Measurements from ENCODE around the gene WDHD1.
"Not testable (repeated sequence)": the region's sequence is repeated elsewhere in the genome, so short reads cannot be mapped to it uniquely, and the experiment has no call there.

The WDHD1 gene

DNA sequence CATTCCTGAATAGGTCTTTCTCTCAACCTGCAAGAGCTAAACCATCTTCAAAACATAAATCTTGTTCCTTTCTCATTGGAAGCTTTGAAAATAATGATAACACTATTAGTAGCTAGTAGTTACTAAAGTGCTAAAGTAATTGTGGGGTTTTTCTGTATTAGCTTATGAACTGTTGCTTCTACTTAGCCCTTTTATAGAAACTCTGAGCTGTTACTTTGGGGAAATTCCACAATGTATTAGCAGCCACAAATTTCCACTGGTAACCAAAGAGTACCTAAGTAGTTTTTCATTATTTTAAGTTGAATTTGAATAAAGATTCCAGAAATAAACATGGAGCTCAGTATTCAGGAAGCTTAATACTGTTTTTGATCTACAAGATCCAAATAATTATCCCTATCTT is 18.2 kb upstream of the WDHD1 start:
- no peak for DNase-seq

DNA sequence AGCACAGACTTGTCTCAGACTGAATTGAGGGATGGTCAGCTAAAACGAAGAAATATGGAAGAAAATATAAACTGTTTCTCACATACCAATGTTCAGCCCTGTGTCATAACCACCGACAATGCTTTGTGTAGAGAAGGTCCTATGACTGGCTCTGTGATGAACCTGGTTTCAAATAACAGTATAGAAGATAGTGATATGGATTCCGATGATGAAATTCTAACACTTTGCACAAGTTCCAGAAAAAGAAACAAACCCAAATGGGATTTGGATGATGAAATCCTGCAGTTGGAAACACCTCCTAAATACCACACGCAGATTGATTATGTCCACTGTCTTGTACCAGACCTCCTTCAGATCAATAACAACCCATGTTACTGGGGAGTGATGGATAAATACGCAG is 16.6 kb upstream of the WDHD1 start:
- no peak for DNase-seq

DNA sequence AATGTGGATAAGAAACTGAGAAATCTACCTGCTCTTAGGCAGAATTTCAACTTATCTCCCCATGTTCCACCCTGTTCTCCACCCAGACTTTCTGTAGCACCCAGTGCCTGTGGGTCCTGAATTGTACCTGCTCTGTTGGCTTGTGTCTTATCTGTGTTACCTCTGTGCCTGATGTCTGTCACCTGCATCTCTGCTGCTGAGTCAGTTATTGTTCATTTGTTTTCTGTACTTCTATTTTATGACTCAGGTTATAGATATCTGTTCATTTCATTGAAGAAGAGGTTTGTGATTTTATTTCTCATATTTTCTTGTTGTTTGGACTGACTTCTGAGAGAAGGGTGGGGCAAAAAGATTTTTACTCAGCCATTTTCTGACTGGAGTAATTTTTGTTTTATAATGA is 11.8 kb upstream of the WDHD1 start:
- no peak for DNase-seq

DNA sequence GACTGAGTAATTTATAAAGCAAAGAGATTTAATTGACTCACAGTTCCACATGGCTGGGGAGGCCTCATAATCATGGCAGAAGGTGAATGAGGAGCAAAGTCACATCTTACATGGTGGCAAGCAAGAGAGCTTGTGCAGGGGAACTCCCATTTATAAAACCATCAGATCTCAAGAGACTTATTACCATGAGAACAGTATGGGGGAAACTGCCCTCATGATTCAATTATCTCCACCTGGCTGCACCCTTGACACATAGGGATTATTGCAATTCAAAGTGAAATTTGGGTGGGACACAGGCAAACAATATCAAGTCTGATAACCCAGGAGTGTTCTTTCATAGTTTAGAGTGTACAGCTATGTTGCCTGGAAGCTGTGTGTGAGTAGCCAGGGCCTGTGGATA is 11.1 kb upstream of the WDHD1 start:
- DNase-seq = not testable (repeated sequence)

DNA sequence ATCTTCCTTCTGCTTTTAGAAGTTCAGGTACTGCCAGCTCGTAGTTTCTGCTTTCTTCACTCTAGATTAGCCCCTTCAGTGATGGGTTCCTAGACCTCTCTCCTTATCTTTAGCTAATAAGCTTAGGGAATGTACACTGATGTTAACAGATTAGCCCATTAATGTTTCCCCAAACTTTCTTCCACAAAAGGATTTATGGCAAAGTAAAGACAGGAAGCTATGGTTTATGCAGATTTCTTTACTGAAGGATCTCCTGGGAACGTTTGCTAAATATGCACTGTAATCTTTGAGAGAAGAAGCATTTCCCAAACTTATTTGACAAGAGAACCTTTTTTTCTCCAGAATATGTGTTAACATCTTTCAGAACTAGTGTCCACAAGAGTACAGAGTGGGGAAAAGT is 4.3 kb upstream of the WDHD1 start:
- DNase-seq = no peak

DNA sequence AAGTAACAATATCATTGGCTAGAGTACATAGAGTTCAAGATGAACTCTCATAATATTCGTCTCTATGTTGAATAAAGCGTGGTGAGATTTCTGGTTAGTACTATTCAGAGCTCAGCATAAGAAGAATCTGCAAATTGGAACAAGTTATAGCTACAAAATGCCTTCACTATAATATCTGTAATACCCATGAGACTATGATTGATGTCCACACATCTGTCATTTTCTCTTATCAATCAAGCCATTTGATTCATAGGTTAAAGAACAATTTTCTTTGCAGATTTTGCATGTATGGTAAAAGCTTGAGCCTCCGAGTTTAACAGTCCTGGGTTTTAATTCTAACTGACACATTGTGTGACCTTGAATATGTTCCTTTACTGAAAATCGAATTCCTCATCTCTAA is 1.6 kb upstream of the WDHD1 start:
- DNase-seq = no peak

DNA sequence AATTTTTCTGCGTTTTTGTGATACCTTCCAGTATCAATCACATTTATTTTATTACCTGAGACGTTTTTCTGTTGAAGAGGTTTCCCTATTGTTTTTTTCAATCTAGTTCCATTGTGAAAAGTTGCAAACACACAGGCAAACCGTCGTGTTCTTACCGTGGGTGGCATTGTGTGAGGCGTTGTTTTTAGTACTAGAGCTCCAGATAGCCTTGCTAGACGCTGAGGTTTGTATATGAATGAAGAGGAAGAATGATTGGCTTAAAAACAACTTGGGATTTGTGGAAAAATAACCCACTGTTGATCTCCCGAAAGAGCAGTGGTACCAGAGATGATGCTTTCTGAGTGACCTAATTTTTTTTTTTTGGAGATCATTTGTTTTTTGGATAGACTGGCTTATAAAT is 1.2 kb upstream of the WDHD1 start:
- no peak for DNase-seq

DNA sequence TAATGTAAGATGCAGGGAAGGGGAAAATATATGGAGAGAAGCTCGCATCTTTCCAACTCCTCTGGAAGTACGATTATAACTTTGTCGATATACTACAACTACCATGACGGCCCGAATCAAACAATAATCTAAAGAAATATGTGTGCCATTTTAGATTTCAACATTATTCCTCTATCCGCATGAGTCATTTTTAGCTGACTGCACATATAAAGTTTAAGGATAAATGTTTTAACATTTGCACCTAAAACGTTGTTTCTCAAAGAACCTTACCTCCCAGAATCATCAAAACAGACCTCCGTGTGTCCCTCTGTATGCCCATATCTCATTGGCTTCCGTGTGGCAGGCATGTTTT is 482 bp downstream of the WDHD1 start:
- no peak for DNase-seq

DNA sequence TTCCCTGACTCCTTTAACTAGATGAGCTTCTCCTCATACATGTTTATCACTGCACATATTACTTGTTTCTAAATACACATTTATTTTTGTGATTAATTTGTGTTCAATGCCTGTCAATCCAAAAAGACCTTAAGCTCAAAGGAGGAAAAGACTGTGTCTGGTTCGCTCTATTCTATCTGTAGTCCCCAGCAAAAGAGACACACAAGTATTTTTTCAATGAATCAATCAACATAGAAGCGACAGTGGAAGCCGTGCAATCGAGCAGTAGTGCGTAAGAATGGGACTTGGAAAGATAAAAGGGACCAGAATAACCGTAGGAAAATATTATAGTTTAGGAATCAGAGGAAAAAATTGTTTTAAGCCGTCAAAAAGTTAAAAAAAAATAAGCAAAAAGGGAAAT is 951 bp downstream of the WDHD1 start:
- DNase-seq = no peak

DNA sequence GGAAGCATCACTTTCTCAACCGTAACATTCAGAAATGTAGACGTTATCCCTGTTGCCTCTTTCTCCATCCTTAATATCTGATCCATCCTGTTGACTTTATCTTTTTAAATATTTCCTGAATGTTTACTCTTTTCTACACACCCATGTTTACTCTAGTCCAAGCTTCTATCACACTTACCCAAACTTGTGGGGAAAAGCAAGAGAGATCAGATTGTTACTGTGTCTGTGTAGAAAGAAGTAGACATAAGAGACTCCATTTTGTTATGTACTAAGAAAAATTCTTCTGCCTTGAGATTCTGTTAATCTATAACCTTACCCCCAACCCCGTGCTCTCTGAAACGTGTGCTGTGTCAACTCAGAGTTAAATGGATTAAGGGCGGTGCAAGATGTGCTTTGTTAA is 2.5 kb downstream of the WDHD1 start:
- not testable (repeated sequence) for DNase-seq

DNA sequence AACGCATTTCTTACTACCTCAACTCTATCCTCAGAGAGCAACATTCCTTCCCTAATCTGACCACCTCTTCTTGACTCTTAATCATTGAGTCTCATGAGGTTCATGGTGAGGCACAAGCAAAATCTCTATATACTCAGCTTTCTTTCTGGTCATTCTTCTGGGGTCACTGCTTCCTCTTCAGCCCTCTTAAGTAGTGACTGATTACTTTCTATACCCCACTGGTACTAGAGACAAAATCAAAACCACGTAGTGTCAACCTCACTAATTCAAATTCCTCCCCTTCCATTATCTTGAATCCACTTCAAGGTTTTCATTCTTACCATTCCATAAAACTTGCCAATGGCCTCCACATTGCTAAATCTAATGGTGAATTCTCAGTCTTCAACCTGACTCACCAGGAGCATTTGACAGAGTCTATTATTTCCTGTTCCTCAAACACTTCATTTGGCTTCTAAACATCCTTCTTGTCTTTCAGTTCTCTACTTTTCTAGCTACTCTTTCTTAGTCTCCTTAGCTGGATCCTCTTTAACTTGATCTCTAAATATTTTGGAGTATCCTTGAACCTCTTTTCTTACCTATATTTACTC is 6.8 kb downstream of the WDHD1 start:
- DNase-seq = no peak

DNA sequence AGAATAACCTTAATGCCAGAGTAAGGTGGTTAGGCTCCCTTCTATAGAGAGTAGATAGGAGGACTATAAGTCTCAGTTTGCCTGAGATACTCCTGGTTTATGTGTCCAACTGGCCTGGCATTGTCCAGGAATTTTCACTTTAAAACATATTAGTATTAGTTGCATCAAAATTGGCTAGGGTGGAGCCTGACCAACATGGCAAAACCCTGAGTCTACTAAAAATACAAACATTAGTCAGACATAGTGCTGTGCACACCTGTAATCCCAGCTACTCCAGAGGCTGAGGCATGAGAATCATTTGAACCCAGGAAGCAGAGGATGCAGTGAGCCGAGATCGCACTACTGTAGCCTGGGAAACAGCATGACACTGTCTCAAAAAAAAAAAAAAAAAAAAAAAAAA is 11.9 kb downstream of the WDHD1 start:
- DNase-seq = no peak

DNA sequence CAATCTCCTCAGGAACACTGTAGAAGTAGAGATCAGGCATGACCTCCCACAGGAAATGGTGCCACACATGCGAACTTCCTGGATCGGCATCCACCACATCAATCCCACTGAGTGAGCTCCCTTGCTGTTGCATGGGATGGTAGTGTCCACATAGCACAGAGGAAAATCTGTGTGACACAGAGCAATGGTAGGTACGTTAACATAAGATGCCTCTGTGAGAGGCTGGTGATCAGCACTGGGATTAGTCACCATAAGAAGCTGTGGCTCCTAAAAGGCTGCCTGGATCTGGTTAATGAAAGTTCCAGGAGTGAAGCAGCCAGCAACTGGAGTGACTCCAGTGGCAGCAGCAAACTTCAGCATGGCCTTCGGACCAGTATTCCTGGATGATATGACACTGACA is 21.8 kb downstream of the WDHD1 start:
- no peak for DNase-seq

DNA sequence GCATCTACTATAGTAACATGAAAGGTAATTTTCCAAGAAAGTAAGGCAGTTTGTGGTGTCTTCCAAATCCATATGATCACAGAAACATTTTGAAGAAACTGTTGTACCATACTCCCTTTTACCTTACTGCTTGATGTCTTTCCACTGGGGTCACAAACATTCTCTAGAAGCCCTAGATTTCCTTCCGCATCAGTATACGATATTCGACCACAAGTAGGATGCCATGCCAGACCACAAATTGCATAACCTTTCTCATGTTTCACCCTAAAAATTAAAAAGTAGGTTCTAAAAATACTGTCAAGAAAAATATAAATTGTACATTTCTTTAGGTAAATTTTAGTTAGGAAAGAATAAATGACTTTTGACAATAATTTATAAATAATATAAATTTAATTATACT is 26.5 kb downstream of the WDHD1 start:
- DNase-seq = no peak

DNA sequence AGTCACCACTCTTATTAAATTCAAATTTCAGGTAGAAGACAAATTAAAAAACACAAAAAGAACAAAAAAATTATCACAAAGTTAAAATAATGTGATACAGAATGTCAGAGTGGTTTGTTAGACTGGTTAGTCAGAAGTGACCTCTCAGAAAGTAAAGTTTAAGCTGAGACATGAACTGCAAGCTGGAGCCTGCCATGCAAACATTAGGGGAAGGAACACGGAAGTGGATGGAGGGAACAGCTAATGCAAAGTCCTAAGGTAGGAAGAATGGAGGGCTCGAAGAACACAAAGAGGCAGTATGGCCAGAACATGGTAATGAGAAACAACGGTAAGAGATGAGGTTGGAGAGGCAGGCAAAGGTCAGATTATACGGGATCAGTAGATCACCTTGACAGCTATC is 41.7 kb downstream of the WDHD1 start:
- DNase-seq = no peak

DNA sequence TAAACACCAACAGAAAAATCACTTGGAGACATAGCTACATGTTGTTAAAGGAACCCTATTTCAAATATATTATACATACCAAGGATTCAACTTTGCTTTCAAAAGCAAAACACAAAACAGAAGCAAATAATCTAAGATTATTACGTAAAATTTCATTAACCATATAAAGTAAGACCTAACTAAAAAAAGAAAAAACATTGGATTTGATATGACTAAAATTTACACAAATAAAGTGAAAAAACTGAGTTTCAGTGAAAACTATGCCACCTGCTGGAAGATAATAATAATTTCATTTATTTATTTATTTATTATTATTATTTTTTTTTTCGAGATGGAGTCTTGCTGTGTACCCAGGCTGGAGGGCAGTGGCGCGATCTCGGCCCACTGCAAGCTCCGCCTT is 45.2 kb downstream of the WDHD1 start:
- DNase-seq = no peak

DNA sequence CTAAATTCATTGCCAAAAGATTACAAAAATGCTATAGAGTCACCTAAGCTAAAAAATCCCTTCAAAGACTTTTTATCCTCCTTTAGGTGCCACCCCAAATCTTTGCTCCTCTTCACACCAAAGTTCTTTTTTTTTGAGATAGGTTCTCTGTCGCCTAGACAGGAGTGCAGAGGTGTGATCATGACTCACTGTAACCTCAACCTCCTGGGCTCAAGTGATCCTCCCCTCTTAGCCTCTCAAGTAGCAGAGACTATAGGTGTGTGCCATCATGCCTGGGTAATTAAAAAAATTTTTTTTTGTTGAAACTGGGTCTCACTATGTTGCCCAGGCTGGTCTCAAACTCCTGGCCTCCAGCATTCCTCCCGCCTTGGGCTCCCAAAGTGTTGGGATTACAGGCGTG is 47.9 kb downstream of the WDHD1 start:
- no peak for DNase-seq

DNA sequence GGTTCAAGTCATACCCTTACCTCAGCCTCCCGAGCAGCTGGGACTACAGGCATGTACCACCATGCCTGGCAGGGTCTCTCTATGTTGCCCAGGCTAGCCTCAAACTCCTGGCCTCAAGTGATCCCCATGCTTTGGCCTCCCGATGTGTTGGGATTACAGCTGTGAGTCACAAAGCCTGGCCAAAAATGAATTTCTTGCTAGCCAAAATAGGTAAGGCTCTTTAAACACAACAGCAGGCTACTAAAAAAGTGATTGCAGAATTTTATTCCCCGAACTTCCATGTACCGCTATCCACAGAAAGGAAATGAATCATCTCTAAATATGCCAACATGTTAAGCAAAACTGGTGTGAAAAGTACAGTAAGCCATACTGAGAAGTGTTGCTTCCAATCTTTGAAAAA is 50.6 kb downstream of the WDHD1 start:
- DNase-seq = no peak

DNA sequence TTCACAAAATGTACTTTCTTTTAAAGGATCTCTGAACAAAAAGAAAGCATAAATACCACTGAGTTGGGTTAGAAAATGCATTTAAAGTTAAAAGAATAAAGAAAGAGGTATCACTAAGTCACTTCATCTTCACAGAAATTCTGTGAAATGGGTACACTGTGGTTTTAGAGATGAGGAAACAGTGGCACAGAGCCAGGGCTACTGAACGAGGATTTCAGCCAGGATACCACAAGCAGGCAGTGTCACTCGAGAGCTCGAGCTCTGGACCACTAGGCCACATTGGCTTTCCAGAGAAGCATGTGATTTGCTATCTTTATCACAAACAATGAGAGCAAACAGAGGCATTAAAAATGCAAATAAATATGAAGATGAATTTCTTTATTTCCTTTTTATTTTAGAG is 51.0 kb downstream of the WDHD1 start:
- DNase-seq = no peak

DNA sequence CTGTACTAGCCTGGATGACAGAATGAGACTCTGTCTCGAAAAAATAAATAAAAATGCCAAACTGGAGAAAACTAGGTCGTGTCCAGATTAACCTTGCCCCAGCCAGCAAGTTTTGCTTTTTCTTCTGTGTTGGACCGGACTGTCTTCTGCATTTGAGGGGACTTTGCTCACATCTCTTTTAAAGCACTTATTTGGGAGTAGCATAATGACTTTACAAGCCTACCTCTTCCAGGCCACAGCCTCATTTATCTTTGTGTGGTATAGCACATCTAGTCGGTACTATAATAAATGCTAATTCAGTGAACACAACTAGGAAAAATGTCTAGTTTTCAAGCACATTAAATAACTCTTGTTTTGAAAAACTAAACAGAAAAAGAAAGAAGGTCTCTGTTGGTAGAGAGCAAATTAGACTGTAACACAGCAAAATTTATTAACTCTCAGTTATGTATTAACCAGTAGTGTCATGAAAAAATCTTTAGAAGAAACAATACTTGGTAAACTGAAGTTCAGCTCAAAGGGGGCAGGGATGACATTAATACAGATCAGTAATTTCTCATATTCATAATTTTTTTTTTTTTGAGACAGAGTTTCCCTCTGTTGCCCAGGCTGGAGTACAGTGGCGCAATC is 52.0 kb downstream of the WDHD1 start:
- no peak for DNase-seq

DNA sequence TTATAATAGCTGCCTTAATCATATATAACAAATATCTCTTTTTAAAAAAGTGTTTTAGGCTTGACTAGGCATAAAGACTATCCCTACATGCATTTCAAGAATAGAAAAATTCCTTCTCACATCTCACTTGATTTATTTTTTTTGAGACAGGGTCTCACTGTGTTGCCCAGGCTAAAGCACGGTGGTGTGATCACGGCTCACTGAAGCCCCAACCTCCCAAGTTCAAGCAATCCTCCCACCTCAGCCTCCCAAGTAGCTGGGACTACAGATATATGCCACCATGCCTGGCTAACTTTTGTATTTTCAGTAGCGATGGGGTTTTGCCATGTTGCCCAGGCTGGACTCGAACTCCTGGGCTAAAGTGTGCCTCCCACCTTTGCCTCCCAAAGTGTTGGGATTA is 59.4 kb downstream of the WDHD1 start:
- no peak for DNase-seq

DNA sequence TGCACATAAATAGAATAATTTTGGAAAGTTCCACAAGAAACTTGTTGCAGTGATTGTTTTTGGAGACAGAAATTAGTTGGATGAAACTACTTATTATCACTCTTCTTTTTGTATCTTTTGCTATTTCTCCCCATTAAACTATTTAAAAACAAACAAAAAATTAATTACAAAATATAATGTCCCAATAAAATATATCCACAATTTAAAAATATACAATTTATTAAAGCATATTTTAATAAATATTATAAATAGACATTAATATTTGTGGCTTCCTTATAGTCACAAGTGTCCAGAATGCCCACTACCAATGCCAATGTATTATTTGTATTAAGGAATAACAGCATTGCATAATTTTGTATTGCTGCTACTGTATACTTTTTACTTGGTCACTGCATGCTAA is 71.8 kb downstream of the WDHD1 start:
- DNase-seq = no peak

DNA sequence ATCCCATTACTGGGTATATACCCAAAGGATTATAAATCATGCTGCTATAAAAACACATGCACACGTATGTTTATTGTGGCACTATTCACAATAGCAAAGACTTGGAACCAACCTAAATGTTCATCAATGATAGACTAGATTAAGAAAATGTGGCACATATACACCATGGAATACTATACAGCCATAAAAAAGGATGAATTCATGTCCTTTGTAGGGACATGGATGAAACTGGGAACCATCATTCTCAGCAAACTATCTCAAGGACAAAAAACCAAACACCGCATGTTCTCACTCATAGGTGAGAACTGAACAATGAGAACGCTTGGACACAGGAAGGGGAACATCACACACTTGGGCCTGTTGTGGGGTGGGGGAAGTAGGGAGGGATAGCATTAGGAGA is 73.3 kb downstream of the WDHD1 start:
- not testable (repeated sequence) for DNase-seq

DNA sequence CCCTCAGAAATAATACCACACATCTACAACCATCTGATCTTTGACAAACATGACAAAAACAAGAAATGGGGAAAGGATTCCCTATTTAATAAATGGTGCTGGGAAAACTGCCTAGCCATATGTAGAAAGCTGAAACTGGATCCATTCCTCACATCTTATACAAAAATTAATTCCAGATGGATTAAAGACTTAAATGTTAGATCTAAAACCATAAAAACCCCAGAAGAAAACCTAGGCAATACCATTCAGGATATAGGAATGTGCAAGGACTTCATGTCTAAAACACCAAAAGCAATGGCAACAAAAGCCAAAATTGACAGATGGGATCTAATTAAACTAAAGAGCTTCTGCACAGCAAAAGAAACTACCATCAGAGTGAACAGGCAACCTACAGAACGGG is 74.1 kb downstream of the WDHD1 start:
- not testable (repeated sequence) for DNase-seq

DNA sequence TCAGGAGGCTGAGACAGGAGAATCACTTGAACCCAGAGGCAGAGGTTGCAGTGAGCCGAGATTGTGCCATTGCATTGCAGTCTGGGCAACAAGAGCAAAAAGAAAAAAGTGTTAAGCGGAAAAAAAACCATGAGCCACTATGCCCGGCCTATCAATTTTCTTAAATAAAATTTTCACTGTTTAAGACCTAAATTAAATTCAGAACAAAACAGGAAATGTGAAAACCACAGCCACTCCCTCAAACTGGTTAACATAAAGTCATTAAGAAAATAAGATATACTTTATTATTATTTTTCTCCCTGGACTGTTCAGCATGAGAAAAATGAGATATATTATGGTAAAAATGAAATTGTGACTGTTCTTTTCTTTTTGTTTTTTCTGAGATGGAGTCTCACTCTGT is 79.7 kb downstream of the WDHD1 start:
- DNase-seq = no peak

DNA sequence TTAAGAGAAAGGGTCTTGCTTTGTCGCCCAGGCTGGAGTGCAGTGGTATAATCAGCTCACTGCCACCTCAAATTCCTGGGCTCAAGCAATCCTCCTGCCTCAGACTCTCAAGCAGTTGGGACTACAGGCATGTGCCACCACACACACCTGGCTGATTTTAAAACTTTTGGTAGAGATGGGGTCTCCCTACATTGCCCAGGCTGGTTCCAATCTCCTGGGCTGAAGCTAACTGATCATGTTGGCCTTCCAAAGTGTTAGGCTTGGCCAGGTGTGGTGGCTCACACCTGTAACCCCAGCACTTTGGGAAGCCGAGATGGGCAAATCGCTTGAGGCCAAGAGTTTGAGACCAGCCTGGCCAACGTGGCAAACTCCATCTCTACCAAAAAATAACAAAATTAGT is 80.4 kb downstream of the WDHD1 start:
- DNase-seq = no peak
